Upper lobe of right lung (tissue), 1 donor: Measurements from ENCODE around the gene FITM1. TPM values are rescaled to one million over a fixed set of nuclear protein-coding genes. Genes with fewer than 3 reads are reported as not detected.

Source experiments
- ATAC-seq: fragments of 200-7000 bp; cut with Tn5 transposase; one replicate; pipeline ENCODE4 v1.9.1; 2020; ENCODE audit warnings: mild to moderate bottlenecking, moderate library complexity
- DNase-seq: peaks from one replicate; pipeline ENCODE4 v3.0.0-alpha.2; 2020
- H3K27ac ChIP-seq: fragments of 200-600 bp; one replicate; pipeline ENCODE4 v1.8.0; 2022
- H3K27me3 ChIP-seq: fragments of 200-600 bp; one replicate; pipeline ENCODE4 v1.8.0; 2022; ENCODE audit warnings: mild to moderate bottlenecking
- H3K36me3 ChIP-seq: fragments of 200-600 bp; one replicate; pipeline ENCODE4 v1.8.0; 2022
- H3K4me1 ChIP-seq: fragments of 200-600 bp; one replicate; pipeline ENCODE4 v1.8.0; 2022
- H3K4me3 ChIP-seq: fragments of 200-600 bp; one replicate; pipeline ENCODE4 v1.8.0; 2022; ENCODE audit warnings: mild to moderate bottlenecking
- H3K9me3 ChIP-seq: fragments of 200-600 bp; one replicate; pipeline ENCODE4 v1.8.0; 2022
- intact Hi-C: fragments of 100-400 bp; cut with DNase I; formaldehyde crosslinking; loops from one replicate; pipeline ENCODE4 v1.11.0; 2022
- total RNA-seq: library from RNA; stranded (reverse); fragmentation: NEBNext Ultra II Directional; extraction: Animal tissue kit (Norgen Biotek cat#: 25700); gene quantifications from one replicate; pipeline ENCODE4 v1.2.1, GENCODE V29; 2021
- TF ChIP-seq, protein P1 (sequence below): fragments of 200-600 bp; IDR thresholded peaks from one replicate; pipeline ENCODE4 v1.8.0; 2022; ENCODE audit warnings: antibody characterized with exemption
- donor health status: DM: no; HTN: yes; CAD: no; lungs with severe emphysema.

FITM1 gene
- total RNA-seq, 1 donor from 2014 or later = 1.1 TPM

DNA sequence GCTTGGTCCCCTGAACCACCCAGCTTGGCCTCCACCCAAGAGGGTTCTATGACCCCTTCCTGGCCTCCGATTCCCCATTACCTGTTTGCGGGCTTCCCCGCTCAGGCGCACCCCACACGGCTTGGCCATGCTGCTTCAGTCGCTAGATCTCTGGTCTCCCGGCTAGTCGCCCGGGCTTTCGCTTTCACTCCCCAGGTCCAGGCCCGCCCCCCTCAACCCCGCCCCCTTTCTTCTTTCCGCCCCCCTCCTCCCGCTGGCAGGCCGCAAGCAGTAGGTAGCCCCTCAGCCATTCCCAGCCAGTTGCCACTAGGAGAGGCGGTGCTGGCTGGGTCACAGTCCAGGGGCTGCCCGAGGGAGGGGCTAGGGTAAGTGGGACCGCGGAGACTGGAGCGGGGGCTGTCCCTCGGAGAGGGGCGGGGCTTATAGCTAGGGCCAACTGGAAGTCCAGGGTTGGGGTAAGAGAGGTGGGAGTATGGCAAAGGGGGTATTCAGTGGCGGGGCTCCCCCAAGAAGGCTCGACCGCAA lies 16.1 kb downstream of the FITM1 start, which contains the start of gene PSME2:
Gene PSME2, minus strand, starts transcription at position 158 of the 525 bp plus-strand sequence. Its CDS starts 29 bp downstream, at position 129.
- intact Hi-C loops = no loop called here
- DNase-seq = peak; percentile 96
- Histone ChIP-seq H3K36me3 (peaks cover 44% of the 10 kb centered on the region), H3K27ac (peak within 1 kb of the TSS; percentile 87), H3K4me3 (peak within 1 kb of the TSS; percentile 76), H3K27me3 (no peaks in the 10 kb centered on the region), H3K4me1 (peaks cover 28% of the 10 kb centered on the region), H3K9me3 (no peaks in the 10 kb centered on the region)
- ATAC-seq = peak; percentile 86
- TF ChIP-seq, protein P1, sequence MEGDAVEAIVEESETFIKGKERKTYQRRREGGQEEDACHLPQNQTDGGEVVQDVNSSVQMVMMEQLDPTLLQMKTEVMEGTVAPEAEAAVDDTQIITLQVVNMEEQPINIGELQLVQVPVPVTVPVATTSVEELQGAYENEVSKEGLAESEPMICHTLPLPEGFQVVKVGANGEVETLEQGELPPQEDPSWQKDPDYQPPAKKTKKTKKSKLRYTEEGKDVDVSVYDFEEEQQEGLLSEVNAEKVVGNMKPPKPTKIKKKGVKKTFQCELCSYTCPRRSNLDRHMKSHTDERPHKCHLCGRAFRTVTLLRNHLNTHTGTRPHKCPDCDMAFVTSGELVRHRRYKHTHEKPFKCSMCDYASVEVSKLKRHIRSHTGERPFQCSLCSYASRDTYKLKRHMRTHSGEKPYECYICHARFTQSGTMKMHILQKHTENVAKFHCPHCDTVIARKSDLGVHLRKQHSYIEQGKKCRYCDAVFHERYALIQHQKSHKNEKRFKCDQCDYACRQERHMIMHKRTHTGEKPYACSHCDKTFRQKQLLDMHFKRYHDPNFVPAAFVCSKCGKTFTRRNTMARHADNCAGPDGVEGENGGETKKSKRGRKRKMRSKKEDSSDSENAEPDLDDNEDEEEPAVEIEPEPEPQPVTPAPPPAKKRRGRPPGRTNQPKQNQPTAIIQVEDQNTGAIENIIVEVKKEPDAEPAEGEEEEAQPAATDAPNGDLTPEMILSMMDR = no peak

DNA sequence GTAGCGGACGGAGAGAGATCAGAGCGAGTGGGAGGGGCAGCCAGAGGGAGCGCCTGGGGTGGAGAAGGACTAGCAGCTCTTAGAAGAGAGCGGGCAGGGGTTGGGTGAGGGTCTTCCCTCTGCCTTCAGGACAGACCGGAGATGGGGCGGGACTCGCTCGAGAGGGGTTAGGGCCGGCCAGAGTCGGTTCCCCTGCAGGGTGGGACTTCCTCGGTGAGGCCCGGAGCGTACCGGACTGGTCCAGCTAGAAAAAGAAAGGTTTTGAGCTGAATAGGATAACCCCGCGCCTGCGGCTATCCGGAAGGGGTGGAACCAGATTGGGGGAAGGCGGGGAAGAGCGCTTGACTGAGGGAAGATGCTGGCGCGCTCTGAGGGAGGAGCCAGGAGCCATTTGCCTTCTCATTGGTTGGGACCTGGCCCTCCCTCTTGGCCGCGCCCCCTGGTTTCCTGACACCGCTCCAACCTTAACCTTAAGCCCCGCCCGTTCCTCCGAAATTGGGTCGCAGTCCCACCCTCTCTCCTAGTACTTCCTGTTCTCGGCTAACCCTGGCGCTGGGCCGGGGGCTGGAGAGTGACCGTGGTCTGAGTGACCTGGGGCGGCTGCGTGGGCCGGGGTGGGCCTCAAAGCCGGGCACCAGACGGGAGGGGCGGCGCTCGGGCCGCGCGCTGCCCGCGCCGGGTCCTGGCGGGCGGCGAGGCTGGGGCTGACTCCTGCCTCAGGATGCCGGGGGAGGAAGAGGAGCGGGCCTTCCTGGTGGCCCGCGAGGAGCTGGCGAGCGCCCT lies 16.7 kb downstream of the FITM1 start, which contains the start of gene RNF31:
Gene RNF31, plus strand, starts transcription at position 521 of the 783 bp plus-strand sequence. Its CDS starts 201 bp downstream, at position 722.
- ATAC-seq (peak; percentile 94), DNase-seq (peak; percentile 98)
- H3K27ac ChIP-seq = peak within 1 kb of the TSS; percentile 87
- no peaks in the 10 kb centered on the region for H3K27me3 ChIP-seq
- TF ChIP-seq, protein P1 = no peak
- H3K36me3 ChIP-seq = peaks cover 50% of the 10 kb centered on the region
- no peaks in the 10 kb centered on the region for H3K9me3 ChIP-seq
- peak within 1 kb of the TSS; percentile 76 for H3K4me3 ChIP-seq
- peaks cover 23% of the 10 kb centered on the region for H3K4me1 ChIP-seq
- intact Hi-C loops = no loop called here

DNA sequence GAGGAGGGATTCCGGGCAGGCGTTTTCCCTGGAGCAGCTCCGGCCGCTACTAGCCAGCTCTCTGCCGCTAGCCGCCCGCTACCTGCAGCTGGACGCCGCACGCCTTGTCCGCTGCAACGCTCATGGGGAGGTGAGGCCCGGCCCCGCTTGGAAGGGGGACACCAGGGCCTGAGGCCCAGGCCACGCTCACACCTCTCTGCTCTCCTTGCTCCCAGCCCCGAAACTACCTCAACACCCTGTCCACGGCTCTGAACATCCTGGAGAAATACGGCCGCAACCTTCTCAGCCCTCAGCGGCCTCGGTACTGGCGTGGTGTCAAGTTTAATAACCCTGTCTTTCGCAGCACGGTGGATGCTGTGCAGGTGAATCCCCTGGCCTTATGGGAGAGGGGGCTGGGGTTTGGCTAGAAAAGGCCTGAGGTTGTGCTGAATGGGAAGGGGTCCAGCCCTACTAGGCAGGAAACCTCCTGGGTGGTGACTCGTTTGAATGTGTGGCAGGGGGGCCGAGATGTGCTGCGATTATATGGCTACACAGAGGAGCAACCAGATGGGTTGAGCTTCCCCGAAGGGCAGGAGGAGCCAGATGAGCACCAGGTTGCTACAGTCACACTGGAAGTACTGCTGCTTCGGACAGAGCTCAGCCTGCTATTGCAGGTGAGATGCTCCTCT lies 17.4 kb downstream of the FITM1 start:
- intact Hi-C loops = no loop called here
- H3K36me3 ChIP-seq = peaks cover 58% of the 10 kb centered on the region
- no peaks in the 10 kb centered on the region for H3K9me3 ChIP-seq
- peaks cover 22% of the 10 kb centered on the region for H3K4me1 ChIP-seq
- no peak for ATAC-seq
- H3K27ac ChIP-seq = peak overlapping the region; percentile 87
- TF ChIP-seq, protein P1 = no peak
- H3K27me3 ChIP-seq = no peaks in the 10 kb centered on the region
- H3K4me3 ChIP-seq = peak overlapping the region; percentile 76
- no peak for DNase-seq

DNA sequence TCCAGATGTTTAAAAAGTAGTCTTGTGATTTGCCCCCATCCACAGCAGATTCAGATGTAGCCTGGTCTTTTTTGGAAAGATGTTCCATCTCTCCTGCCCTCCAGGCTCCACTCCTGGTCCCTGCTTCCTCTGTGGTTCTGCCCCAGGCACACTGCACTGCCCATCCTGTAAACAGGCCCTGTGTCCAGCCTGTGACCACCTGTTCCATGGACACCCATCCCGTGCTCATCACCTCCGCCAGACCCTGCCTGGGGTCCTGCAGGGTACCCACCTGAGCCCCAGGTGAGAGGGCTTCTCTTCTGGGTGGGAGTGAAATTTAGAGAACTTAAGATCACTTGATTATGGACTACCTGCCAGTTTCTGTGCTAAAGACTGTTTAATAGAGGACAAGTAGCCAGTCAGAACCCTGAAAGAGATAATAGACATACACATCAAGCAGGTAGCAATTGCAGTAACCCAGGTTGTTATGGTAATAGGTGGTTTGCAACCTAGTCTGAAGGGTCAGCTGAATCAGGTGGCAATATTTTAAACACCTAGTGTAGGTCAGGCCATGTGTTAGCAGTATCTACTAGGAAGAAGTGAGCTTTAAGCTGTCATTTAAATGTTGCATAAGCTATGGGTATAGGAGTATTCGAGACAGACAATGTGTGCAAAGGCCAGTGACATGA lies 19.0 kb downstream of the FITM1 start:
- H3K27me3 ChIP-seq = no peaks in the 10 kb centered on the region
- H3K4me3 ChIP-seq = no peak overlapping the region
- TF ChIP-seq, protein P1 = no peak
- H3K9me3 ChIP-seq = no peaks in the 10 kb centered on the region
- H3K4me1 ChIP-seq = peaks cover 22% of the 10 kb centered on the region
- intact Hi-C loops = no loop called here
- ATAC-seq (no peak), DNase-seq (no peak)
- no peak overlapping the region for H3K27ac ChIP-seq
- H3K36me3 ChIP-seq = peaks cover 58% of the 10 kb centered on the region

DNA sequence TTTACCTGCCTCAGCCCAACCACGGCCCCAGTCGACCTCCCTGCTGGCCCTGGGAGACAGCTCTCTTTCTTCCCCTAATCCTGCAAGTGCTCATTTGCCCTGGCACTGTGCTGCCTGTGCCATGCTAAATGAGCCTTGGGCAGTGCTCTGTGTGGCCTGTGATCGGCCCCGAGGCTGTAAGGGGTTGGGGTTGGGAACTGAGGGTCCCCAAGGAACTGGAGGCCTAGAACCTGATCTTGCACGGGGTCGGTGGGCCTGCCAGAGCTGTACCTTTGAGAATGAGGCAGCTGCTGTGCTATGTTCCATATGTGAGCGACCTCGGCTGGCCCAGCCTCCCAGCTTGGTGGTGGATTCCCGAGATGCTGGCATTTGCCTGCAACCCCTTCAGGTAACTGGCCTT lies 19.6 kb downstream of the FITM1 start:
- ATAC-seq = no peak
- Histone ChIP-seq H3K4me3 (no peak overlapping the region), H3K9me3 (no peaks in the 10 kb centered on the region), H3K4me1 (peaks cover 22% of the 10 kb centered on the region), H3K27ac (no peak overlapping the region), H3K27me3 (no peaks in the 10 kb centered on the region), H3K36me3 (peaks cover 64% of the 10 kb centered on the region)
- TF ChIP-seq, protein P1 = no peak
- DNase-seq = no peak
- intact Hi-C loops = no loop called here
